Peyer's patch (tissue), 4 donors: ENCODE results near the gene SIRPA. TPM values are rescaled to one million over a fixed set of nuclear protein-coding genes. Genes with fewer than 3 reads are reported as not detected.
A peak's percentile ranks its signal among the peaks of the same experiment; 100 is the strongest.

Experiments used
- DNase-seq, 3 donors: peaks; one replicate each; pipeline ENCODE4 v3.0.0-alpha.2; 2017 to 2019
- H3K27ac ChIP-seq, 4 donors: fragments of 200-600 bp; sonication (generic); one replicate each; pipeline ENCODE4 v1.5.1; 2016 to 2019
- H3K27me3 ChIP-seq, 2 donors: fragments of 200-600 bp; sonication (generic); one replicate each; pipeline ENCODE4 v1.5.1; 2019
- H3K36me3 ChIP-seq, 3 donors: fragments of 200-600 bp; sonication (generic); one replicate each; pipeline ENCODE4 v1.5.1; 2016 to 2019
- H3K4me1 ChIP-seq, 4 donors: fragments of 200-600 bp; sonication (generic); one replicate each; pipeline ENCODE4 v1.5.1; 2016 to 2019
- H3K4me3 ChIP-seq, 4 donors: fragments of 200-600 bp; sonication (generic); 1 replicate in 3 of 4; 2 replicates in 1 of 4; pipeline ENCODE4 v1.5.1; 2016 to 2019; ENCODE audit warnings: mild to moderate bottlenecking in 1 of 4
- H3K9me3 ChIP-seq, 4 donors: fragments of 200-600 bp; sonication (generic); one replicate each; pipeline ENCODE4 v1.5.1; 2016 to 2019; ENCODE audit warnings: mild to moderate bottlenecking in 1 of 4
- POLR2A ChIP-seq, 2 donors: fragments of 450-650 bp; IDR thresholded peaks; one replicate each; pipeline ENCODE4 v1.5.1; 2017; ENCODE audit warnings: antibody characterized with exemption in 2 of 2, mild to moderate bottlenecking in 2 of 2, moderate library complexity in 2 of 2
- total RNA-seq, 4 donors: library from RNA; depleted of rRNA; stranded (reverse); fragments of >200 nt; gene quantifications; one replicate each; pipeline ENCODE4 v1.1.0, GENCODE V29; 2016
- TF ChIP-seq, protein P1 (sequence below), 6 experiments: fragments of 450-650 bp in 4 of 6; fragments of 200-600 bp in 2 of 6; sonication (generic) in 1 of 6; IDR thresholded peaks; one replicate each; pipeline ENCODE4 v1.5.1; 2017 to 2019; ENCODE audit warnings: antibody characterized with exemption in 6 of 6, mild to moderate bottlenecking in 3 of 6, moderate library complexity in 1 of 6

Gene SIRPA
- total RNA-seq, 4 donors from 2014 or later: 18.2 to 38.2 (median 26.3) TPM

DNA sequence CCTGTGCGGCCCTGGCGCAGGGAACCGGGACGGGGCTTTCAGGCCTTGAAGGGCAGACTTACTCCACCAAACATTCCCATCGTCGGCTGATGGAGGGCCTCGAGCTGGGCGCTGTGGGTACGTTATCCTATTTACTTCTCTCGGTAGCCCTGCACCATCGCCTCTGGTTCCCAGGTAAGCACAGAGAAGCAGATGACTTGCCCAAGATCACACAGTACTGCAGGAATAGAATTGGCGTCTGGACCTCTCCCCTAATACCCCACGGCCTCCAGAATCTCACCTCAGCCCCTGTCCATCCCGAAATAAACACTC, 52.3 kb downstream of the SIRPA start:
- peaks cover 0 to 23% (median 0%) of the 10 kb centered on the region in 4 donors for H3K4me1 ChIP-seq
- no peaks in the 10 kb centered on the region for H3K9me3 ChIP-seq
- H3K4me3 ChIP-seq: peak overlapping the region in 1 of 4 donors; percentile 16
- TF ChIP-seq, protein P1, sequence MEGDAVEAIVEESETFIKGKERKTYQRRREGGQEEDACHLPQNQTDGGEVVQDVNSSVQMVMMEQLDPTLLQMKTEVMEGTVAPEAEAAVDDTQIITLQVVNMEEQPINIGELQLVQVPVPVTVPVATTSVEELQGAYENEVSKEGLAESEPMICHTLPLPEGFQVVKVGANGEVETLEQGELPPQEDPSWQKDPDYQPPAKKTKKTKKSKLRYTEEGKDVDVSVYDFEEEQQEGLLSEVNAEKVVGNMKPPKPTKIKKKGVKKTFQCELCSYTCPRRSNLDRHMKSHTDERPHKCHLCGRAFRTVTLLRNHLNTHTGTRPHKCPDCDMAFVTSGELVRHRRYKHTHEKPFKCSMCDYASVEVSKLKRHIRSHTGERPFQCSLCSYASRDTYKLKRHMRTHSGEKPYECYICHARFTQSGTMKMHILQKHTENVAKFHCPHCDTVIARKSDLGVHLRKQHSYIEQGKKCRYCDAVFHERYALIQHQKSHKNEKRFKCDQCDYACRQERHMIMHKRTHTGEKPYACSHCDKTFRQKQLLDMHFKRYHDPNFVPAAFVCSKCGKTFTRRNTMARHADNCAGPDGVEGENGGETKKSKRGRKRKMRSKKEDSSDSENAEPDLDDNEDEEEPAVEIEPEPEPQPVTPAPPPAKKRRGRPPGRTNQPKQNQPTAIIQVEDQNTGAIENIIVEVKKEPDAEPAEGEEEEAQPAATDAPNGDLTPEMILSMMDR (IDR thresholded peaks at IDR 0.05): no peak
- TF ChIP-seq POLR2A (IDR thresholded peaks at IDR 0.05): no peak
- no peak for DNase-seq
- no peaks in the 10 kb centered on the region for H3K36me3 ChIP-seq
- H3K27ac ChIP-seq: no peak overlapping the region
- no peaks in the 10 kb centered on the region for H3K27me3 ChIP-seq

DNA sequence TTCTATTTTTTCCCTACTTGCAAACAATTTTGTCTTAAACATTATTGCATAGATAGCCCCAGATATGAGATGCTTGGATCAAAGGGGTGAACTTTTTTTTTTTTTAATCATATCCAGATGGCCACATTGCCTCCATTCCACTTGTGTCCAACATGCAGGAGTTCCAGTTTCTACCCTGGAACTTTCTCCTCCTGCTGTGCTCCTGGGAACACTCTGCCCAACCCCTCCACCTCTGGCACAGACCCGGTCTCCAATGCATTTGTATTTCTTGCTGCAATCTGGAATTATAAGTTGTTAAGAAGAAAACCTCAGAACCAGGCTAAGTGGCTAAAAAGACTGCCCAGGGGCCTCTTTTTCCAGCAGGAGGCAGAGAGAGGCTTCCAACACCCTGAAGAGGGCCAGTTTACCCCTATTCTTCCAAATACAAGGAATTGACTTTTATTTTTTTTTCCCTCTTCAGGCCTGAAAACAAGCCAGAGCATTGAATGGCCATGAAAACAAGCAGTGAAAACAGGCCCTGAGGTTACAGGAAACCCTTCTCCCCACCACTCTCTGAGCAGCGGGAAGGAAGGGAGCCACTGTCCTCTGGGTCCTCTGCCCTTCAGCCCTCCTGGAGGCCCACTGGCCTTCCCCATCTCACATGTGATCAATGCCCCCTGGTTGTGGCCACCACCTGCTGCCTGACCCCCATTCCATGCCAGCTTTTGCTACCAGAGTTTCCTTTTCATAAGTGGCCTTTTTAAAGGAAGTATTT, 54.3 kb downstream of the SIRPA start:
- Histone ChIP-seq H3K36me3 (no peaks in the 10 kb centered on the region), H3K4me1 (peaks cover 0 to 14% (median 5%) of the 10 kb centered on the region in 4 donors), H3K4me3 (no peak overlapping the region), H3K9me3 (no peaks in the 10 kb centered on the region), H3K27me3 (no peaks in the 10 kb centered on the region), H3K27ac (no peak overlapping the region)
- TF ChIP-seq, protein P1 (IDR thresholded peaks at IDR 0.05): no peak
- TF ChIP-seq POLR2A (IDR thresholded peaks at IDR 0.05): no peak
- no peak for DNase-seq

DNA sequence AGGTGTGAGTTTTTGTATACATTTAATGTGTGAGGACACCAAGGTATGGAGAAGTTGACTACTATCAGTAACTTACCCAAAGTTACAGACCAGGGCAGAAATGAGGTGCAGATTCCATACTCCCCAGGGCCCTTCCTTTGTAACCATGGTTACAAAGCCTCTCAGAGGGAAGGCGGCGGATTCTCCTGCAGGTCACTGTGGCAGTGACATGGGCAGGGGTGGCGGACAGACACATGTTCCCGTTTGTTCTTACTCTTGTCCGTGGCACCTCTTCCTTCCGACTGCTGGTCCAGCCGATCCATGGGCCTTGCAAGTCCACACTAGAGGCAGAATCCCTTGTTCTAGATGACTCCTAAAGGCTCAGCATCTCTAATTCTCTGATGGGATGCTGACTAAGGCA, 55.6 kb downstream of the SIRPA start:
- Histone ChIP-seq H3K9me3 (no peaks in the 10 kb centered on the region), H3K4me3 (no peak overlapping the region), H3K27ac (no peak overlapping the region), H3K27me3 (no peaks in the 10 kb centered on the region), H3K4me1 (peaks cover 0 to 10% (median 4%) of the 10 kb centered on the region in 4 donors), H3K36me3 (no peaks in the 10 kb centered on the region)
- TF ChIP-seq POLR2A (IDR thresholded peaks at IDR 0.05): no peak
- TF ChIP-seq, protein P1 (IDR thresholded peaks at IDR 0.05): no peak
- DNase-seq: no peak

GRCh38 chr20:1951436-1952115, 56.4 kb downstream of the SIRPA start:
- no peaks in the 10 kb centered on the region for H3K36me3 ChIP-seq
- no peak for DNase-seq
- no peaks in the 10 kb centered on the region for H3K9me3 ChIP-seq
- no peak overlapping the region for H3K27ac ChIP-seq
- H3K4me3 ChIP-seq: no peak overlapping the region
- no peaks in the 10 kb centered on the region for H3K27me3 ChIP-seq
- H3K4me1 ChIP-seq: peaks cover 0 to 10% (median 4%) of the 10 kb centered on the region in 4 donors
- TF ChIP-seq, protein P1 (IDR thresholded peaks at IDR 0.05): no peak
- no peak for TF ChIP-seq POLR2A (IDR thresholded peaks at IDR 0.05)

DNA sequence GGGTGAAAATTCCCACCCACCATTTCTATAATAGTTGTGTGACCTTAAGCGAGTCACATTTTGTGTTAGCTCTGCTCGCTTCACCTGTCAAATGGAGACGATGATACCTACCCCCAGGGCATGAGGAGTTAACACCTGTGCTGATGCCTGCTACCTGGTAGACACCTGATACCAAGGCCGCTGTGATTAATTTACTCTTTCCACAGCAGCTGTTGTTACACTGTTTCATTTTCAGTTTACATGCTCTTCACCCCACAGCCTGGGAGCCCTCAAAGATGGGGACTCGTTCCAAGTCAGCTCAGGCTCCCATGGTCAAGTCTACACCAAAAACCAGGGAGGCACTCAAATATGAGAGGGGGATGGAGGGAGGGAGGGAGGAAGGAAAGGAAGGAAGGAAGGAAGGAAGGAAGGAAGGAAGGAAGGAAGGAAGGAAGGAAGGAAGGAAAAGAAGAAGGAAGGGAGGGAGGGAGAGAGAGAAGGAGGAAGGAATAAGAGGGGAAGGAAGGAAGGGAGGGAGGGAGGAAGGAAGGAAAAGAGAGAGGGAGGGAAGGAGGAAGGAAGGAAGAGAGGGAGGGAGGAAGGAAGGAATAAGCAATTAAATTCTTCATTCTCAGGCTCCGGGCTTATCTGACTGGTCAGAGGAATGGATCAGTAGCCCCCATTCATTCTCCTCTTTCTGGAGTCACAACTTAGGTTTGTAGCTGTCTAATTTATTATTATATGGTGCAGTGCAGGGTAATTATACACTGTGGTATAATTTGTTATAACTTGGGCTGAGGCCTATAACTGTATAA, 57.7 kb downstream of the SIRPA start:
- Histone ChIP-seq H3K4me3 (no peak overlapping the region), H3K27me3 (no peaks in the 10 kb centered on the region), H3K4me1 (peaks cover 0 to 10% (median 0%) of the 10 kb centered on the region in 4 donors), H3K27ac (peak overlapping the region in 1 of 4 donors; percentile 72), H3K36me3 (no peaks in the 10 kb centered on the region), H3K9me3 (no peaks in the 10 kb centered on the region)
- TF ChIP-seq POLR2A (IDR thresholded peaks at IDR 0.05): no peak
- TF ChIP-seq, protein P1 (IDR thresholded peaks at IDR 0.05): no peak
- peak in 1 of 3 donors; percentile 23 for DNase-seq
